HG03108 (cell line): Measurements from ENCODE around the gene PPP1R37.
A peak's percentile ranks its signal among the peaks of the same experiment; 100 is the strongest.

Source experiments
- ATAC-seq: cut with Tn5 transposase; IDR thresholded peaks from one replicate; pipeline ENCODE4 v1.9.1; 2021; ENCODE audit warnings: moderate library complexity; ENCODE audit not compliant: unreplicated experiment

Gene PPP1R37

GRCh38 chr19:45136507-45137178, 43.7 kb downstream of the PPP1R37 start:
- ATAC-seq, result no peak

GRCh38 chr19:45137179-45137761, 44.3 kb downstream of the PPP1R37 start:
- ATAC-seq, result peak; percentile 73

GRCh38 chr19:45138303-45138751, 45.3 kb downstream of the PPP1R37 start:
- ATAC-seq, result no peak

- ATAC-seq, result no peak
Measured at GRCh38 chr19:45139286-45140143, 46.5 kb downstream of the PPP1R37 start.

- no peak for ATAC-seq
Measured at GRCh38 chr19:45140144-45140503, 47.1 kb downstream of the PPP1R37 start.

GRCh38 chr19:45140533-45140932, 47.6 kb downstream of the PPP1R37 start:
- ATAC-seq, result no peak

- ATAC-seq, result no peak
Measured at GRCh38 chr19:45141203-45141900, 48.4 kb downstream of the PPP1R37 start.

GRCh38 chr19:45142016-45142725, 49.2 kb downstream of the PPP1R37 start:
- ATAC-seq, result no peak

GRCh38 chr19:45142726-45143110, 49.7 kb downstream of the PPP1R37 start:
- ATAC-seq, result no peak

GRCh38 chr19:45144431-45145269, 51.7 kb downstream of the PPP1R37 start:
- ATAC-seq, result no peak

- ATAC-seq, result no peak
Measured at GRCh38 chr19:45145270-45146189, 52.6 kb downstream of the PPP1R37 start.

GRCh38 chr19:45146251-45146650, 53.3 kb downstream of the PPP1R37 start:
- no peak for ATAC-seq

GRCh38 chr19:45146741-45147205, 53.8 kb downstream of the PPP1R37 start:
- ATAC-seq, result no peak

- ATAC-seq, result no peak
Measured at GRCh38 chr19:45147835-45148676, 55.1 kb downstream of the PPP1R37 start.

GRCh38 chr19:45149129-45149528, 56.1 kb downstream of the PPP1R37 start:
- no peak for ATAC-seq

- no peak for ATAC-seq
Measured at GRCh38 chr19:45150180-45150579, 57.2 kb downstream of the PPP1R37 start.

- no peak for ATAC-seq
Measured at GRCh38 chr19:45150751-45151281, 57.8 kb downstream of the PPP1R37 start.
